ENCODE results near the gene ZNF195. TPM values are rescaled to one million over a fixed set of nuclear protein-coding genes. Genes with fewer than 3 reads are reported as not detected.
"Not testable (repeated sequence)": the region's sequence is repeated elsewhere in the genome, so short reads cannot be mapped to it uniquely, and the experiment has no call there.

The ZNF195 gene
- total RNA-seq = 10 to 100 TPM; 21.1 to 31.8 (median 26.7) TPM

DNA sequence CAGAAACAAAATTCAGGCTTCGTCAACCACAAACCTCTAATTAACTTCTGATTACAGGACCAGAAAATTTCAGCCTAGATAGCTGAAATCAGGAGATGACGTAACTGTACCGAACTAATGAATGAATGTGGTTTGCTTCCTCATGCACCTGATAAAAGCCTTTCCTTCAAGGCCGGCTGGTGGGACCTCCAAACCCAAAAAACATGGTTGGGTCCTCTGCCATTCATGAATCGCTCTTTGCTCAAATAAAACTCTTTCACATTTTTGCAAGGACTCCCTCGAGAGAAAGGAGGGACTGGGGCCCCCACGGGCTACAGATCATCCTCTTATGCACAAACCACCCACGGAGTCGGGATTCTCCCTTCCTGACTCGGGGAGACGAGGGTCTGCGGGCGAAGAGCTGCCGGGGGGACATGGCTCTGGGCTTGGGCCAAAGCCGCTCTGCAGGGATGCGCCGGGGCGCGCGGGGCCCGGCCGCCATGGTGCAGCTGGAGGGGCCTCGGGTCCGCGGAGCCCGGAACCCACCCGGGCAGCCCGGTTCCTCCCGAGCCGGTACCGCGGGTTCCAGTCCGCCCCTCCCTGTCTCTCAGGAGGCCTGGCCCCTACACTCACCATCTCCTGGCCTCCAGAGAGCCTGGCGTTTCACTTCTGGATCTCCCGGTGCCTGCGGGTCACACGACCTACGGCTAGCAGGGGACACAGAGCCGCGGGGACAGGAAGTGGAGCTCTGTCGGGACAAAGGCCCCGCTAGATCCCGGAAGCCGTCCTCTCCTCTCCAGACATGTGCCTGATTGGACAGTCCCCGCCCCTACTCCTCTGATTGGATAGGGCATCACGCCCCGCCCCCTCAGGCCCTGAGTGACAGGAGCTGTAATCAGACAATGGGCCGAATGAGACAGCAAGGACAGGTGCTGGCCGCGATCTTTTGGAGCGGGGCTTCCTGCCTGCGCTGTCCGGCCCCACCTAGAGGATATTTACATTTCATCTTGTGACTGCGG lies at the start of gene ZNF195:
Gene ZNF195 (minus strand): TSS at position 721 of the 998 bp plus-strand sequence. CDS start 106 bp downstream, at position 615.
- Histone ChIP-seq H3K4me3 (replicated peaks in 1 of 3) (peak within 1 kb of the TSS; percentile 69 to 90 (median 70)), H3K9me3 (no peaks in the 10 kb centered on the region), H3K4me1 (peaks cover 11 to 20% of the 10 kb centered on the region in 2 donors), H3K36me3 (no peaks in the 10 kb centered on the region), H3K27ac (peak within 1 kb of the TSS; percentile 61 to 73 (median 62)), H3K27me3 (no peaks in the 10 kb centered on the region)
- intact Hi-C loops (cut with DNase I) = no loop called here
- DNase-seq = peak; percentile 100
- 1 to 3% methylated on average over 20 to 27 of the region's 54 CpGs for WGBS, 2 donors
- TF ChIP-seq CTCF (IDR thresholded peaks at IDR 0.05) (no peak), POLR2A (IDR thresholded peaks at IDR 0.05) (peak in 1 of 2 donors; percentile 79)

- H3K9me3 ChIP-seq; H3K4me3 ChIP-seq (replicated peaks in 1 of 3); H3K27me3 ChIP-seq; H3K27ac ChIP-seq; H3K4me1 ChIP-seq; DNase-seq; intact Hi-C loops (cut with DNase I); H3K36me3 ChIP-seq: not testable (repeated sequence)
- WGBS, 2 donors = 60 to 92% methylated on average over 3 to 10 of the region's 10 CpGs
Measured at GRCh38 chr11:3428076-3428475, 49.1 kb upstream of the ZNF195 start.

- H3K36me3 ChIP-seq; H3K27ac ChIP-seq; H3K4me1 ChIP-seq; H3K4me3 ChIP-seq (replicated peaks in 1 of 3); H3K27me3 ChIP-seq; DNase-seq; intact Hi-C loops (cut with DNase I); H3K9me3 ChIP-seq: not testable (repeated sequence)
- 90 to 92% methylated on average over 8 of the region's 8 CpGs for WGBS, 2 donors
Measured at GRCh38 chr11:3426541-3426940, 47.6 kb upstream of the ZNF195 start.

DNA sequence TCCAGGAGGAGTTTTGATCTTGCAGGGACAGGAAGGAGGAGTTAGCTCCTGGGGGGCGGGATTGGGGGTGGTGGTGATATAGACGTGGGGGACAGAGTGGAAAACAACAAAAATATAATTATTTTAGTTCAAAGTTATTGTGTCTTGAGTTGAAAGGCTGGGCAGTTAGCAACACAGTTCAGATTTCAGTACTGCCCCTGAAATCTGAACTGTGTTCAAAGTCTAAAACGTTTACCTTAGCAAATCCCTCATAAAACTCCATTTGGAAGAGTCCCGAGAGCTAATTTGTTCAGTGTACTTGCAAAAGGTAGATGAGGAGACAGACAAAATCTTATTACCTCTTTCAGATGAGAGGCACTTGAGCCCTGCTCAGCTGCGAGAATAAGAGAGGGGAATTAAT lies 45.0 kb upstream of the ZNF195 start:
- H3K36me3 ChIP-seq; intact Hi-C loops (cut with DNase I); H3K27ac ChIP-seq; DNase-seq; H3K9me3 ChIP-seq; H3K27me3 ChIP-seq; H3K4me1 ChIP-seq: not testable (repeated sequence)
- H3K4me3 ChIP-seq (replicated peaks in 1 of 3) = peak overlapping the region in 1 of 3 donors; percentile 49
- WGBS, 2 donors = 29 to 33% methylated on average over 5 of the region's 5 CpGs

DNA sequence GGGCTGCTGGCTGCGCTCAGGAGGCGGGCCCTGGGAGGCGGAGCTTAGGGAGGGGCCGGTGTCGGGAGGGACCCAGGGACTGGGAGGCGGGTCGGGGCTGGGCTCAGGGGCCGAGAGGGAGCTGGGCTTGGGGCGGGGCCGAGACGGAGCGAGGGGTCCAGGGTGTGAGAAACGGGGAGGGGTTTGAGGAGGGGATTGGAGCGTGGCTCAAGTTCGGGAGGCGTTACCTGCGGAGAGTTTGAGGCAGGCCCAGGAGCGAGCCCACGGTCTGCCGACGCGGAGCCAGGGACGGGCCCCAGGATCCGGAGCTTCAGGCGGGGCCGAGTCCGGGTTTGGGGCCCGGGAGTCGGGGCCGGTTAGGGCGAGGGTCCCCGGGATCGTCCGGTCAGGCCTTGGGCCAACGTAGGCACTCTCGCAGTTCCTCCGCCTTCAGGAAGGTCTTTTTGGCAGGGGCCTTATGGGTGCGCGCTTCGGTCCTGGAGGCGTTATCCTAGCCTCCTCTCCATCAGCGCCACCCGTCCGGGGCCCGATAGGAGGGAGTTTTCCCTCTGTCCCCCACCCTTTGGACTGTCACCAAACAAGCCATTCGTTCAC lies 44.3 kb upstream of the ZNF195 start:
- H3K36me3 ChIP-seq; H3K9me3 ChIP-seq; DNase-seq; intact Hi-C loops (cut with DNase I); H3K4me1 ChIP-seq; H3K27me3 ChIP-seq: not testable (repeated sequence)
- H3K27ac ChIP-seq = peak overlapping the region; percentile 50 to 59 (median 53)
- peak in 1 of 2 donors; percentile 66 for TF ChIP-seq POLR2A (IDR thresholded peaks at IDR 0.05)
- peak overlapping the region in 2 of 3 donors; percentile 49 to 76 for H3K4me3 ChIP-seq (replicated peaks in 1 of 3)
- WGBS, 2 donors = 1 to 3% methylated on average over 24 to 28 of the region's 46 CpGs

DNA sequence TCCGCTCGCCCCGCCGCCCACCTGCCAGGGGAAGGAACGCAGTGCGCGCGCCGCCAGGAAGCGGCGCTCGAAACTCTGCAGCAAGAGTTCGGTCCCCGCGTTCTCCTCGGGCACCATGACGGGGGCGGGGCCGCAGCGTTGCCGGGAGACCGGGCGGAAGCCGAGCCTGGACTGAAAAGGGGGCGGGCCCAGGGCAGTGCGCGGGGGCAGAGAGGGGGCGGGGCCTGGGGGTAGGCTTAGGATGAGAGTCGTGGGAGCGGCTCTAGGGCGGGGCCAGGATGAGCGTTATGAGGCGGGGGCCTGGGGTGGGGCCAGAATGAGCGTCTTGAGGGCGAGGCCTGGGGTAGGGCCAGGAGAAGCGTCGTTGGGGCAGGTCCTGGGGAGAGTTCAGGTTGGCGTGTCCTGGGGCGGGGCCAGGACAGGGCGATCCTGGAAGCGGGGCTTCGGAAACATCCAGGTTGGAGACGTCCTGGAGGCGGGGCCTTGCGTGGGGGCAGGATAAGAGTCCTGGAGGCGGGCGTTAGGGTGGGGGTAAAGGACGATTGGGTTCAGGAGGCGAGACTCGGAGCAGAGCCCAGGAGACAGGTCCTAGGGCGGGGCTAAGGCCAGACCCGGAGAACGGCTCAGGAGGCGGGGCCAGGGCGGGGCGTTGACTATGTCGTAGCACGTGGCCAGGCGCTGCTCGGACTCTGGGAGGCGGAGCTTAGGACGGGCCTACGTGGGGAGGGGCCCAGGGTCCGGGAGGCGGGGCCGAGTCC lies 43.6 kb upstream of the ZNF195 start:
- peak; percentile 99 to 100 for DNase-seq
- peak overlapping the region; percentile 54 to 81 (median 57) for H3K27ac ChIP-seq
- H3K4me1 ChIP-seq; H3K27me3 ChIP-seq; H3K9me3 ChIP-seq; H3K36me3 ChIP-seq; intact Hi-C loops (cut with DNase I): not testable (repeated sequence)
- peak in 1 of 2 donors; percentile 26 for TF ChIP-seq POLR2A (IDR thresholded peaks at IDR 0.05)
- H3K4me3 ChIP-seq (replicated peaks in 1 of 3) = peak overlapping the region in 2 of 3 donors; percentile 50 to 51
- 0% methylated on average over 33 to 48 of the region's 66 CpGs for WGBS, 2 donors

DNA sequence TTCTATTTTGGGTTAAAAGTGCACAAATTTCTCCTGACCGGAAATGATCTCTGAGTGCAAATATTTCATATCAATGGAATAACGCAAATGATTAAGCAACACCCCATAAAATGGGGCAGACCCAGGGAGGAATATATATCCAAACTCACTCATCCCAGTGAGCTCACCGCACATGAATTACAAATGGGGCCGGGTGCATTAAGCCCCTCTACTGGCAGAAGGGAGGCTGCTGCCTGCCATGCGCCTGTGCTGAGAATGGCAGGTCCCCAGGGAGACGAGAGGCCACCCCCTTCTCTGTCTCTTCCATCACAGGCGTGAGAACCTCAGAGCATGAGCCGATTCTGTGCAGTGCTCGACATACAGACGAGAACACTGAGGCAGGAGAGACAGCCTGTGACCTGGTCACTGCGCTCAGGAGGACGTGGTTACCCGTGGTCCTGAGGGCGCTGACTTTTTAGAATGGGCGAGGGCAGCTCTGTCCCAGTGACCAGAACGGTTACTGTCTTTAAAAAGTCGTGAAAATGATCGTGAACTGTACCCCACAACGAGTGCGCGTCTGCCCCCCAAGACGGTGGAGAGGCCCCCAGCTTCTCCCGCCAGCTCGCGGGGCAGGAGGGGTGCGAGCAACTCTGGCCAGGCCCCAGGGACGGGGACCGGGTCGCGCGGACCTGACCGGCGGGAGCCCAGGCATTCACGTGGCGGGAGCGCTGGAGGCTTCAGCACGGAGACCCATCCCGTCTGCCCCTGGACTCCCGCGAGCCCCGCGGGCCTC lies 42.8 kb upstream of the ZNF195 start:
- H3K4me1 ChIP-seq; intact Hi-C loops (cut with DNase I); H3K9me3 ChIP-seq; H3K36me3 ChIP-seq; DNase-seq; H3K27me3 ChIP-seq: not testable (repeated sequence)
- peak overlapping the region in 2 of 3 donors; percentile 50 to 51 for H3K4me3 ChIP-seq (replicated peaks in 1 of 3)
- WGBS, 2 donors = 10 to 37% methylated on average over 3 to 16 of the region's 42 CpGs
- H3K27ac ChIP-seq = peak overlapping the region in 2 of 3 donors; percentile 6 to 54

GRCh38 chr11:3420281-3421042 lies 41.5 kb upstream of the ZNF195 start:
- H3K27me3 ChIP-seq; H3K36me3 ChIP-seq; H3K9me3 ChIP-seq; H3K27ac ChIP-seq; H3K4me1 ChIP-seq; intact Hi-C loops (cut with DNase I); H3K4me3 ChIP-seq (replicated peaks in 1 of 3); DNase-seq: not testable (repeated sequence)
- WGBS, 2 donors = 64 to 84% methylated on average over 6 to 9 of the region's 10 CpGs

DNA sequence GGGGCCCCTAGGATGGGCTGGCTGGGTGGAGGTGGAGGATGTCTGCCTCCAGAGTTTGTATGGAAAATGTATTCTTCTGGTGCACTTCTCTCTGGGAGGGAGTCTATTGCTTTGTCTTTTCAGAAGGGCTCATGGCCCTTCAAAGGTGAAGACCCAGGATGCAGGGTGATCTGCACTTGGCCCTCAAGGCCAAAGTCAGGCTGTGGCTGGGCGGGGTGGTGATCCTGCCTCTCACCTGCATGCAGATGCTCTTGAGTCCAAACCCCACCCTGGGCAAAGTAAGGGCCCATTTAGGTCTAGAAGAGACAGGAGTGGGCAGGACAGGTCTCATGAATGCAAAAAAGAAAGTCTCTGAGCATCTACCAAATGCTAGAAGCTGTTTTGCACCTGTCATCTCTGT lies 40.5 kb upstream of the ZNF195 start:
- H3K9me3 ChIP-seq; H3K36me3 ChIP-seq; H3K27ac ChIP-seq; H3K4me3 ChIP-seq (replicated peaks in 1 of 3); H3K4me1 ChIP-seq; DNase-seq; H3K27me3 ChIP-seq; intact Hi-C loops (cut with DNase I): not testable (repeated sequence)
- 83 to 100% methylated on average over 1 of the region's 1 CpG for WGBS, 2 donors

Measured in thyroid gland (tissue), 4 donors.